ENCODE measurements around the gene SPATA18.

SPATA18 gene, protein sequence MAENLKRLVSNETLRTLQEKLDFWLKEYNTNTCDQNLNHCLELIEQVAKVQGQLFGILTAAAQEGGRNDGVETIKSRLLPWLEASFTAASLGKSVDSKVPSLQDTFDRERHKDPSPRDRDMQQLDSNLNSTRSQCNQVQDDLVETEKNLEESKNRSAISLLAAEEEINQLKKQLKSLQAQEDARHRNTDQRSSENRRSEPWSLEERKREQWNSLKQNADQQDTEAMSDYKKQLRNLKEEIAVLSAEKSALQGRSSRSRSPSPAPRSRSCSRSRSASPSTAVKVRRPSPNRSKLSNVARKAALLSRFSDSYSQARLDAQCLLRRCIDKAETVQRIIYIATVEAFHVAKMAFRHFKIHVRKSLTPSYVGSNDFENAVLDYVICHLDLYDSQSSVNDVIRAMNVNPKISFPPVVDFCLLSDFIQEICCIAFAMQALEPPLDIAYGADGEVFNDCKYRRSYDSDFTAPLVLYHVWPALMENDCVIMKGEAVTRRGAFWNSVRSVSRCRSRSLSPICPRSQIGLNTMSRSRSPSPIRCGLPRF

GRCh38 chr4:52051213-52051614 lies at the start of gene SPATA18:
TSS of gene SPATA18 (plus strand) at chr4:52051304. CDS start at chr4:52051705, 401 bp downstream.
- no peak for DNase-seq (ENCODE audit: low read depth)

DNA sequence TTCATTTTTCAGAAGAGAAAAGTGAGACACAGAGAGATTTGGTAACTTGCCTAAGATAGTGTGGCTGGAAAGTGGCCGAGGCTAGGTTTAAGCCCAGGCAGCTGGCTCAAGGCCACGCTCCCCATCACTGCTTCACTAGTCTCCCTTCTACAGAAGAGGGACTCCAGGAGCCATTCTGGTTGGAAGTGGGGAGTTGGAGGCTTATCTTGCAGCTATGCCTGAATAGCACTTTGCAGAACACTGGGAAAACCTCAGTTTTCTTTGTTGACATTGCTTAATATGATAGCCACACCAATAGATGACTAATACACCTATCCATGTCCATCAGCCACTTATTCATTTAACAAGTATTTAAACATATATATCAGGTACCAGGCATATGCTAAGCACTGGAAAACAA lies 49.5 kb upstream of the SPATA18 start:
- DNase-seq (ENCODE audit: low read depth): no peak

DNA sequence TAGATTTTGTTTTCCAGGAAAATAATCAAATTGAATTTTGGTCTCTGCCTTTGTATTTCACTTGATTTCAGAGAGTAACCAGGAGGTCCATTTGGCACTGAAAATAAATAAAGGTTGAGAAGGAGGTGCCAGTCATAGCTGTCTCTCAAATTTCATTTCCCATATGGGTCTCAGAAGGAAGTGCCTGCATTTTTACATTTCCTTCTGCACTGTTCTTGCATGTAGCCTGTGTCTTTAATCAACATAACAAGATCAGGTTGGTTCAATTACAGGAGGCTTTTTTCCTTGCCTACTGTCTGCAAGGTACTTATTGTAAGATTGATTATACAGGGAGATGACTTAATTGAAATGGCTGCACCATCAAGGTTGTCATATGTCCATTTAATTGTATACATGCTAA lies 46.7 kb upstream of the SPATA18 start:
- no peak for DNase-seq (ENCODE audit: low read depth)

GRCh38 chr4:52005604-52006273 lies 45.4 kb upstream of the SPATA18 start:
- no peak for DNase-seq (ENCODE audit: low read depth)

- no peak for DNase-seq (ENCODE audit: low read depth)
Observed at GRCh38 chr4:52006887-52007286, 44.2 kb upstream of the SPATA18 start.

- no peak for DNase-seq (ENCODE audit: low read depth)
Observed at GRCh38 chr4:52010986-52011385, 40.1 kb upstream of the SPATA18 start.

DNA sequence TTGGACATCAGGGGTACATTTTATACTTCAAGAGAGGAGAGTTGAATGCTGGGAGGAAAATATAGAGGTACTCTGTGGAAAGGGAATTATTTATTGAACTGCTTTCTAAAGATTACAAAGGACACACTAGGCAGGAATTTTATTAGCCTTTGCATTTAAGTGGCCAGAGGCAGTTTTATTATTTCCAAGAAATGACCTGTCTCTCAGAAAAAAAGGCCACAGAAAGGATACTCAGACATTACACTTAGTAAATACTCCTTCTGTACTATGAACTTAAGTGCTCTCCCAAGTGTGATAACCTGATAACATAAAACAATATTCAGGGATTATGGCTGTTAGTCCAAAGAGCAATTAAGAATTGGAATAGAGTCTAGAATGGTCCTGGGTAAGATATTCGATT lies 38.5 kb upstream of the SPATA18 start:
- no peak for DNase-seq (ENCODE audit: low read depth)

GRCh38 chr4:52014903-52015302 lies 36.2 kb upstream of the SPATA18 start:
- DNase-seq (ENCODE audit: low read depth): no peak

DNA sequence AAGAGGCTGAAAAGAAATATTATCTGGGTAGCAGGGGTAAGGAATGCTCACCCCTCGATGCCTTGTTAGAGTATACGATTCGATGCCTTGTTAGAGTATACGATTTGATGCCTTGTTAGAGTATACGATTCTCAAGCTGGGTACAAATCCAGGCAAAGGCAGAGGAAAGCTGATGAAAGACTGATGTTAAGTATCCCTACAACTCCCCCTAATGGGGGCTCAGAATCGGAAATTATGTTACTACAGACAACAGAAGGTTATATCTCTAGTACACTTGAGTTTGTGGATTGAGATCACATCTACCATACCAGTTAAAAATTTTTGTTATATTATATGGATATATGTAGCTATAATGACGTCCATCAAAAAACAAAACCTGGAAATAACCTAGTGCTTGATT lies 35.7 kb upstream of the SPATA18 start:
- no peak for DNase-seq (ENCODE audit: low read depth)

DNA sequence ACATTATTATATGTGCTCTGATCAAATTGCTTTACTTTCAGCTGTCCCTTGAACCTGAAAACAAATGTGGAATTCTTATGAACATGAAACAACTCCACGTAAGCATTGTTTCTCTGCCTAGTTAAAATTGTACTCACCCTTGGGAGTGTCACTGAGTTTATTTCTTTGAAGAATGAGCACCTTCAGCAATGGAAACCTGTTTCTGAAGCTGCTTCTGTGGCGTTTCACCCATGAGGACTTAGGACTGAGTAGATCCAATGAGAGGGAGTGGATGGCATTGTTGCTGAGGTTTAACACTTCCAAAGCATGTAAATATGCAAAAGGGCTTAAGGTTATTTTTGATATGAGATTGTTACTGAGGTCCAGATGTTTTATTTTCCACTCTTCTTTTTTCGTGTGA lies 34.1 kb upstream of the SPATA18 start:
- DNase-seq (ENCODE audit: low read depth): no peak

DNA sequence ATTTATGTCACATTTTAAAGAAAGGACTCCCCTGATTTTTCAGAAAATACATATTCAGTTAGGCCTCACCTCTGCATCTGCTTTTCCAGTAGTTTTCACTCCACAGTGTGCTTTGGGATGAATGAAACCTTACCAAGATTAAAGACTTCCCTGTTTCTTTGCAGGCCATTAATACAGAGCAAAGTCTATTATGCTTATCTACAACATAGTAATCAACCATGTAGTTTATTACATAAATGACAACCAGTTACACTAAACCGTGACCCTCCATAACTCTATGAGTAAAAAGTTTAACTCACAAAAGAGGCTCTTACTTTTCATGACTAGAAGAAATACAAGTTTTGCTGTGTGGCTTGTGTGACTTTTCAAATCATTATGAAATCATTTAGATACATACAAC lies 33.3 kb upstream of the SPATA18 start:
- DNase-seq (ENCODE audit: low read depth): no peak

DNA sequence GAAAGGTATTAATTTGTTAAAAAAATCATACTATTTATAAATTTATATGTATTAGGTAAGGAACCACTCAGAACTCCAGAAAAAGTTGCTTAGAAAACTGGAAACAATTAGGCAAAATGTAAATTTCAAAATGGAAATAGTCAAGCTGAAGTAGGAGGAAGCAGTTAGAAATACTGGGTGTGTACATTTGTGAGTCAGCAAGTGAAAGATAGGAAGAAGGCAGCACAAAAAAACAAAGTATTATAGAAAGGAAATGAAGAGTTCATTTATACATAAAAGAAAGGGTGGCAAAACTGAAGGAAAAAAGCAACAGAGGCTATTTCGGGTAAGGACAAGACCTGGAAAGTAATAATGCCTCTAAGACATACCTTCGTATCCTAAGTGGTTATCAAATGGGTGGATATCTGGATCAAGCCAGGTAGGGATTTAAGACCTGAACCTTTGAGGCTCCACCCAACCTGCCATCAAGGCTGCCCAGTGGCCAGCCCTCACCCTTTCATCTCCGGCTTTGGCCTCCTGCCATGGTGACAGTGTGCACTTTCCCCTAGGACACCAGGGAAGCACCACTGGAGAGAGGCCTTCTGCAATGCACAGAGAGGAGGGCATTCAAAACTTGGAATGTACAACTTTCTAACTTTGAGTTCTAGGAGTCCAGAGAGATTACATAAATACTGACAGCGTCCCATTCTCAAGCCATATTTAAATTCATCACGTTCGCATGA lies 31.0 kb upstream of the SPATA18 start, which contains the start of gene LRRC66:
TSS of gene LRRC66 (minus strand) at position 428 of the 722 bp plus-strand sequence. CDS start 2,750 bp downstream, outside the sequence.
- no peak for DNase-seq (ENCODE audit: low read depth)

DNA sequence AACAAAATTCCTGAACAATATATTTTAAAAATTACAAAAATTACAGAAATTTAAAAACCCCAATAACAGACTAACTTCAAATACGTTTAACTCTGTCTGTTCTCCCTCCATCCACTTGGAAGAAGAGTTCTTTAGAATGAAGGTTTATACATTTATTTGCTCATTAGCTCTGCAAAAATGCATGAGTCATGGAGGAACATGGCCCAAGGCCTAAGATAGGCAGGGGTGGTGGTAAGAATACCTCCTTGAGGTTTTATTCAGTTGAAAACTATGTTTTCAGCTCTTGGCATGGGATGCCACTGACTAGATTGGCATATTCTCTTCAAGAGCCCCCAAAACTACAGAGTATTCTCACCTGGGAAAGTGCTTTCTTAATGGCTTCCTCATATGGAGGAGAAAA lies 22.1 kb upstream of the SPATA18 start:
- DNase-seq (ENCODE audit: low read depth): no peak

DNA sequence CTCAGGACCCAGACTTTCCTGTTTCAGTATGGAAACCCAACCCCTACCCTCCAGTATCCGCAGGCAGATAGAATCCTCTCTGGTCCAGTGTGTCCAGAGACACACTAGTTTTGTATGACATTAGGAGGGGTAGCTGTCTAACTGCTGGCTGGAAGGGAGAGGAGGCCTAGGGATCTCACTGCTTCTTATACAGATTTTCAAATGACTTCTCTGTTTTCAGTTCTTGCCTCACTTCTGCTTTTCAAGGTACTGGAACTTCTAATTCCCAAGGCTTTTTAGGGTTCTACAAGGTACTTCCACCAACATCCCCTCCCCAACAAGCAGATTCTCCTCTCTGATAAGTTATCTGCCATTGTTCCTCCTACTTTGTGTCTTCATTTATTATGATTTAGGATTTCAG lies 19.1 kb upstream of the SPATA18 start:
- no peak for DNase-seq (ENCODE audit: low read depth)

DNA sequence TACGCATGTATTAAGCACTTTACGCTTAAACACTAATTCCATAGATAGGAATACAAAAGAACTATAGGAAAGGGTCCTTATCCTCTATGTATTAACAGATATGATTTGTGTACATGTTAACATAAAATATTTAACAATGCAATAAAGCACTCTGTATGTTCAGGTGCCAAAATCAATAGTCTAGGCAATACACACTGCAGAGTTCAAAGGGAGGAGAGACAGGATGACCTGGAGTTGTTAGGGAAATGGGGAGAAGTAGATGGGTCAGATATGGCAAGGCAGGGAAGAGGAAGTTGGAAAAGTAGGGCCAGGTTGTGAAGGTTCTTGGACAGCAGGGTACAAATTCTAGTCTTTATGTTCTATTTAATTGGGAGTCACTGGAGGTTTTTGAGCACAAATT lies 15.9 kb upstream of the SPATA18 start:
- no peak for DNase-seq (ENCODE audit: low read depth)

DNA sequence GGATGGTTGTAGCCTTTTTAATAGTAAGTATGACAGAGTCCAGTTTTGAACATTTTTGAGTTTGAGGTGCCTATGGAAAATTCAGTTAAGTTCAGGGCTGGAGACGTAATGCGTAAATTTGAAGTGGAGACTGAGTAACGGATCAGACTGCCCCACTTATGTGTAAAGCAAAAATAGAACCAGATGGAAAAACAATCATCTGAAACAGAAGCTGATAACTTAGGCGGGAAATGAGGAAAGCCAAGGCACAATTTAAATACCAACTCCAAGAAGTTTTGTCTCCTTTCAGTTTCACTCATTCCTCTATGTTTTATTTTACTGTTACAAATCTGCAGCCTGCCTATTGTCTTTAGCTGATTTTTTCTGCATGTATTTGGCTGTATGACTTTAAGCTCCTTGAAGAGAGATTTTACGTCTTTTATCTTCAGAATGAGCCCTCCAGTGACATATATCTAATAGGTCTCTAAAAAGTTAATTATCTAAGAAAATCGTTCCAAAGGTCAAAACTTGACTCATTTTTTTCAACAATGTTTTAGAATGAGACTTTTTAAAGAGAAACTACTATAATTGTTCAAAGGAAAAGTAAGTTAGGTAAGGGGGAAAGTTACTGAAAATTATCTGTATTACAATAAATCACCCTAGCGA lies 14.1 kb upstream of the SPATA18 start:
- no peak for DNase-seq (ENCODE audit: low read depth)

DNA sequence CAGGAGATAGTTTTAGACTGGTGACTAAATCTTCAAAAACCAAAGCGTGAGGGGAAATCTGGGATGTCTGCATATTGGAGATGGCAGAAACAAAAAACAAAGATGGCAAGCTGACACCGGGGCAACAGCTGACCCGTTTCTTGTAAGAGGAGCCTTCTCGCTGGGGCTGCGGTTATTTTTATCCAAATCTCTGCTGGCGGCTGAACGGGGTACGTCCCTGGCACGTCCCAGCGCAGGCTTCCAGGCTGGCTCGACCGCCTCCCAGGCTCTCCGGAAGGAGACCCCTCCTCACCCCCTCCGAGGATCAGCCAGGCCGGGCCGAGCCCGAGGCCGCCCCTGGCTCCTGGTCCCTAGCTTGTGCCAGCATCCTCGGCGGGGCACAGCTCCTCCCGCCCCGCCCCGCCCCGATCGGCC lies 13.4 kb upstream of the SPATA18 start:
- no peak for DNase-seq (ENCODE audit: low read depth)

DNA sequence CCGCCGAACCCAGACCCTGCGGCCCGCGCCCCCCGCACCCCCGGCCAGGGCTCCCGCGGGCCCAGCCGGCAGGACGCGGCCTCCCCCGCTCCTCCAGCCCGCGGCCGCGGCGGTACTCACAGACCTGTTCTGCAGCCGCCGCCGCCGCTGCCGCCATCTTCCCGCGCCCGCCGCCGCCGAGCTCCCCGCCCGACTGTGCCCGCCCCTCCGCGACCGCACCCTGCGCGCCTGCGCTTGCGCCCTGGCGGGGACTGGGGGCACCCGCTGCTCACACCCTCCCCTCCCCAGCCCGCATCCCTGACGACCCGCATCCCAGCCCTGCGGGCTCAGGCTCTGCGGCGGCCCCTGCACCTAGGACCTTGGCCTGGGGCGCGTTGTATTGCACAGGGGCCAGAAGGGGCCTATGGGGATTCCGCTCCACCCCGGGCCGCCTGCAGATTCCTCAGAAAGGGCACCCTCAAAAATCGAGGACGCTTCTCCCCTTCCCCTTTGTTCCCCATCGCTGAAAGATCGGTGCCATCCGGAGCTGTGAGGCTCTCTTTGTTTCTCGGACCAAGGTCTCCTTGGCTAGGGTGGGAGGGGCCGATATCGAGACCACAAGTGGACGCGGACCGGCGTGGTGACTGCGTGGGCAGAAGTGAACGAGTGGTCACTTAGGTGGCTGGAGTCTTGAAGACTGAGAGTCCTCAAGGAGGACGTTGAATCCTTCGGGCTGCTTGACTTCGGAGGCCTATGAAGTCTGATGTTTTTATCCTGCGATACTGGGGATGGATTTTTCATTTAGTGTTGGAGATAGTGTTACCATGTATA lies 12.8 kb upstream of the SPATA18 start, which contains the start of gene SGCB:
TSS of gene SGCB (minus strand) at position 197 of the 810 bp plus-strand sequence. CDS start at position 157, 40 bp downstream.
- no peak for DNase-seq (ENCODE audit: low read depth)

GRCh38 chr4:52045028-52045427 lies 6.1 kb upstream of the SPATA18 start:
- no peak for DNase-seq (ENCODE audit: low read depth)

GRCh38 chr4:52049266-52049665 lies 1.8 kb upstream of the SPATA18 start:
- DNase-seq (ENCODE audit: low read depth): no peak

Data from GM04504 (cell line).